Right kidney (tissue), 1 donor: ENCODE measurements around the gene AQP2.

Source experiments
- DNase-seq: peaks from one replicate; pipeline ENCODE4 v3.0.0-alpha.2; 2016

The AQP2 gene

GRCh38 chr12:49954863-49955830, 4.6 kb downstream of the AQP2 start:
- no peak for DNase-seq

GRCh38 chr12:49955899-49956662, 5.5 kb downstream of the AQP2 start:
- no peak for DNase-seq

- no peak for DNase-seq
These were observed 6.4 kb downstream of the AQP2 start for GRCh38 chr12:49956663-49957569.

GRCh38 chr12:49957570-49957967, 7.0 kb downstream of the AQP2 start:
- no peak for DNase-seq

- peak; percentile 15 for DNase-seq
These were observed 9.3 kb downstream of the AQP2 start for GRCh38 chr12:49959685-49960473.

- DNase-seq: no peak
These were observed 10.1 kb downstream of the AQP2 start for GRCh38 chr12:49960474-49961110.

GRCh38 chr12:49961111-49961922, 10.8 kb downstream of the AQP2 start, which contains the start of gene AQP5:
Gene AQP5, plus strand, starts transcription at chr12:49961872. Its CDS starts 146 bp downstream, at chr12:49962018.
- DNase-seq: peak; percentile 69

- no peak for DNase-seq
These were observed 11.6 kb downstream of the AQP2 start for GRCh38 chr12:49961993-49962764.

- DNase-seq: no peak
These were observed 12.6 kb downstream of the AQP2 start for GRCh38 chr12:49962861-49963765.

GRCh38 chr12:49963976-49964815, 13.7 kb downstream of the AQP2 start:
- no peak for DNase-seq

GRCh38 chr12:49964849-49965624, 14.5 kb downstream of the AQP2 start:
- DNase-seq: no peak

- no peak for DNase-seq
These were observed 15.3 kb downstream of the AQP2 start for GRCh38 chr12:49965836-49966235.

- DNase-seq: no peak
These were observed 16.0 kb downstream of the AQP2 start for GRCh38 chr12:49966511-49967041.

- DNase-seq: peak; percentile 96
These were observed 16.7 kb downstream of the AQP2 start for GRCh38 chr12:49967042-49967776.

GRCh38 chr12:49967777-49968250, 17.3 kb downstream of the AQP2 start:
- DNase-seq: no peak
